Neural cell (in vitro differentiated cells): Measurements from ENCODE around the gene RPL15.

ENCODE experiments used
- EZH2 ChIP-seq: fragments of 200-600, 300-800 bp; shearing (Covaris generic), sonication (generic); IDR thresholded peaks from 2 replicates; pipeline ENCODE4 v1.6.1; 2014; ENCODE audit warnings: antibody characterized with exemption, low read length, borderline replicate concordance, mild to moderate bottlenecking; ENCODE audit not compliant: insufficient read depth, poor library complexity, severe bottlenecking
- MXI1 ChIP-seq: fragments of 450-650 bp; conservative IDR thresholded peaks from 2 replicates; pipeline ENCODE4 v1.6.1; 2014; ENCODE audit warnings: antibody characterized with exemption, mild to moderate bottlenecking; ENCODE audit not compliant: poor library complexity, severe bottlenecking
- RAD21 ChIP-seq: fragments of 450-650 bp; conservative IDR thresholded peaks from 2 replicates; pipeline ENCODE4 v1.6.1; 2014; ENCODE audit warnings: antibody characterized with exemption, mild to moderate bottlenecking, moderate library complexity
- SMC3 ChIP-seq: fragments of 450-650 bp; conservative IDR thresholded peaks from 2 replicates; pipeline ENCODE4 v1.6.1; 2014; ENCODE audit warnings: antibody characterized with exemption, mild to moderate bottlenecking, moderate library complexity; ENCODE audit not compliant: poor library complexity
- TF ChIP-seq, protein P1 (sequence below): fragments of 450-650 bp; IDR thresholded peaks from 2 replicates; pipeline ENCODE4 v1.5.1; 2014; ENCODE audit warnings: antibody characterized with exemption, mild to moderate bottlenecking, moderate library complexity; ENCODE audit not compliant: poor library complexity, severe bottlenecking
- TF ChIP-seq, protein P2 (sequence below): IDR thresholded peaks from 2 replicates; pipeline ENCODE4 v1.6.1; 2012; ENCODE audit warnings: borderline replicate concordance

DNA sequence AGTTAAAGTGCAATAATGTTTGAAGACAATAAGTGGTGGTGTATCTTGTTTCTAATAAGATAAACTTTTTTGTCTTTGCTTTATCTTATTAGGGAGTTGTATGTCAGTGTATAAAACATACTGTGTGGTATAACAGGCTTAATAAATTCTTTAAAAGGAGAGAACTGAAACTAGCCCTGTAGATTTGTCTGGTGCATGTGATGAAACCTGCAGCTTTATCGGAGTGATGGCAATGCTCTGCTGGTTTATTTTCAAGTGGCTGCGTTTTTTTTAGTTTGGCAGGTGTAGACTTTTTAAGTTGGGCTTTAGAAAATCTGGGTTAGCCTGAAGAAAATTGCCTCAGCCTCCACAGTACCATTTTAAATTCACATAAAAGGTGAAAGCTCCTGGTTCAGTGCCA lies 2.7 kb downstream of the RPL15 start:
- TF ChIP-seq EZH2 = no peak
- TF ChIP-seq, protein P1, sequence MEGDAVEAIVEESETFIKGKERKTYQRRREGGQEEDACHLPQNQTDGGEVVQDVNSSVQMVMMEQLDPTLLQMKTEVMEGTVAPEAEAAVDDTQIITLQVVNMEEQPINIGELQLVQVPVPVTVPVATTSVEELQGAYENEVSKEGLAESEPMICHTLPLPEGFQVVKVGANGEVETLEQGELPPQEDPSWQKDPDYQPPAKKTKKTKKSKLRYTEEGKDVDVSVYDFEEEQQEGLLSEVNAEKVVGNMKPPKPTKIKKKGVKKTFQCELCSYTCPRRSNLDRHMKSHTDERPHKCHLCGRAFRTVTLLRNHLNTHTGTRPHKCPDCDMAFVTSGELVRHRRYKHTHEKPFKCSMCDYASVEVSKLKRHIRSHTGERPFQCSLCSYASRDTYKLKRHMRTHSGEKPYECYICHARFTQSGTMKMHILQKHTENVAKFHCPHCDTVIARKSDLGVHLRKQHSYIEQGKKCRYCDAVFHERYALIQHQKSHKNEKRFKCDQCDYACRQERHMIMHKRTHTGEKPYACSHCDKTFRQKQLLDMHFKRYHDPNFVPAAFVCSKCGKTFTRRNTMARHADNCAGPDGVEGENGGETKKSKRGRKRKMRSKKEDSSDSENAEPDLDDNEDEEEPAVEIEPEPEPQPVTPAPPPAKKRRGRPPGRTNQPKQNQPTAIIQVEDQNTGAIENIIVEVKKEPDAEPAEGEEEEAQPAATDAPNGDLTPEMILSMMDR = no peak
- TF ChIP-seq RAD21 = no peak
- TF ChIP-seq MXI1 = no peak
- TF ChIP-seq SMC3 = no peak
- TF ChIP-seq, protein P2, sequence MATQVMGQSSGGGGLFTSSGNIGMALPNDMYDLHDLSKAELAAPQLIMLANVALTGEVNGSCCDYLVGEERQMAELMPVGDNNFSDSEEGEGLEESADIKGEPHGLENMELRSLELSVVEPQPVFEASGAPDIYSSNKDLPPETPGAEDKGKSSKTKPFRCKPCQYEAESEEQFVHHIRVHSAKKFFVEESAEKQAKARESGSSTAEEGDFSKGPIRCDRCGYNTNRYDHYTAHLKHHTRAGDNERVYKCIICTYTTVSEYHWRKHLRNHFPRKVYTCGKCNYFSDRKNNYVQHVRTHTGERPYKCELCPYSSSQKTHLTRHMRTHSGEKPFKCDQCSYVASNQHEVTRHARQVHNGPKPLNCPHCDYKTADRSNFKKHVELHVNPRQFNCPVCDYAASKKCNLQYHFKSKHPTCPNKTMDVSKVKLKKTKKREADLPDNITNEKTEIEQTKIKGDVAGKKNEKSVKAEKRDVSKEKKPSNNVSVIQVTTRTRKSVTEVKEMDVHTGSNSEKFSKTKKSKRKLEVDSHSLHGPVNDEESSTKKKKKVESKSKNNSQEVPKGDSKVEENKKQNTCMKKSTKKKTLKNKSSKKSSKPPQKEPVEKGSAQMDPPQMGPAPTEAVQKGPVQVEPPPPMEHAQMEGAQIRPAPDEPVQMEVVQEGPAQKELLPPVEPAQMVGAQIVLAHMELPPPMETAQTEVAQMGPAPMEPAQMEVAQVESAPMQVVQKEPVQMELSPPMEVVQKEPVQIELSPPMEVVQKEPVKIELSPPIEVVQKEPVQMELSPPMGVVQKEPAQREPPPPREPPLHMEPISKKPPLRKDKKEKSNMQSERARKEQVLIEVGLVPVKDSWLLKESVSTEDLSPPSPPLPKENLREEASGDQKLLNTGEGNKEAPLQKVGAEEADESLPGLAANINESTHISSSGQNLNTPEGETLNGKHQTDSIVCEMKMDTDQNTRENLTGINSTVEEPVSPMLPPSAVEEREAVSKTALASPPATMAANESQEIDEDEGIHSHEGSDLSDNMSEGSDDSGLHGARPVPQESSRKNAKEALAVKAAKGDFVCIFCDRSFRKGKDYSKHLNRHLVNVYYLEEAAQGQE = no peak
